ENCODE data around the gene SLC8A2. TPM values are rescaled to one million over a fixed set of nuclear protein-coding genes. Genes with fewer than 3 reads are reported as not detected.

The SLC8A2 gene
- polyA plus RNA-seq, 1 donor from 2014 or later = 14.1 TPM

DNA sequence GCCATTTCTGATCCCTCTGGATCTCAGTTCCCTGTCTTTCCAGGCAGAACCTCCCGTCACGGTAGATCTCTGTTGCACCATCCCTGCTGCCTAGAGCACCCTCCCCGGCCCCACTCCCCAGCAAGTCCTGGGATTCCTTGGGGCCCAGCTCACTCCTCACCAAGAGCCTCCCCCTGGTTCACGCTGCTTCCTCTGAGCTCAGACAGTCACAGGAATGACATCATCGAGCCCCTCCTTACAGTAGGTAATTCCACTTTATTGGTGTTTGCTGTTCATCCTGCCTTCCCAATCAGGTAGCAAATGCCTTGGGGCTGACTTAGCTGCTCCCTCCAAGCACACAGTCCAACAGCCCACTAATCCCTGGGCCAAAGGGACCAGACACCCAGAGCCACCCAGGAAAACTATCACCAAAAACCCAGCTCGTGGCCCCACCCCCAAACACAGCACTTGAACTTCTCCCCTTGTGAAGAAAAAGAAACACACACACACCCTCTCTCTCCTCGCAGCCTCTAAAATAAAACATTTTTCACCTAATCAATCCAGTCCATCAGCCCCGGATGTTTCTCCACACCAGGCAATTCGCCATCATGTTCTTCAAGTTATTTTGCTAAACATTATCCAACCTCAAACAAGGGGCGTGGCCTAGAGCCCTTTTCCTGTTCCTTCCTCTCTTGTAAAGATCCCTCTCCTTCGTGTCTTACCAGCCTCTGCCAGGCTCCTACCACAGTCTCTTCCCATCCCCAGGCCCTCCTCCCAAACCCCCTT lies 40.7 kb upstream of the SLC8A2 start:
- Histone ChIP-seq H3K27ac (ENCODE audit: low read length) (no peak overlapping the region), H3K36me3 (ENCODE audit: insufficient read depth, low read length) (no peaks in the 10 kb centered on the region), H3K9ac (ENCODE audit: low read length) (peak overlapping the region; percentile 90), H3K27me3 (ENCODE audit: insufficient read depth, low read depth, low read length) (no peaks in the 10 kb centered on the region), H3K4me3 (ENCODE audit: low read length) (peak overlapping the region; percentile 84), H3K4me2 (ENCODE audit: low read length) (no peak overlapping the region), H2AFZ (ENCODE audit: low read depth, low read length) (no peak overlapping the region), H3F3A (ENCODE audit: insufficient read depth, low read length, poor library complexity, severe bottlenecking) (no peaks in the 10 kb centered on the region), H3K9me2 (ENCODE audit: insufficient read depth, low read length) (no peaks in the 10 kb centered on the region), H3K9me3 (ENCODE audit: low read length) (no peaks in the 10 kb centered on the region), H3K79me2 (replicated peaks; ENCODE audit: insufficient read depth, low read length) (peaks cover 43% of the 10 kb centered on the region), H4K20me1 (ENCODE audit: insufficient read depth) (no peaks in the 10 kb centered on the region)
- no peak for TF ChIP-seq RAD21 (conservative IDR thresholded peaks at IDR 0.05)
- TF ChIP-seq, protein P1, sequence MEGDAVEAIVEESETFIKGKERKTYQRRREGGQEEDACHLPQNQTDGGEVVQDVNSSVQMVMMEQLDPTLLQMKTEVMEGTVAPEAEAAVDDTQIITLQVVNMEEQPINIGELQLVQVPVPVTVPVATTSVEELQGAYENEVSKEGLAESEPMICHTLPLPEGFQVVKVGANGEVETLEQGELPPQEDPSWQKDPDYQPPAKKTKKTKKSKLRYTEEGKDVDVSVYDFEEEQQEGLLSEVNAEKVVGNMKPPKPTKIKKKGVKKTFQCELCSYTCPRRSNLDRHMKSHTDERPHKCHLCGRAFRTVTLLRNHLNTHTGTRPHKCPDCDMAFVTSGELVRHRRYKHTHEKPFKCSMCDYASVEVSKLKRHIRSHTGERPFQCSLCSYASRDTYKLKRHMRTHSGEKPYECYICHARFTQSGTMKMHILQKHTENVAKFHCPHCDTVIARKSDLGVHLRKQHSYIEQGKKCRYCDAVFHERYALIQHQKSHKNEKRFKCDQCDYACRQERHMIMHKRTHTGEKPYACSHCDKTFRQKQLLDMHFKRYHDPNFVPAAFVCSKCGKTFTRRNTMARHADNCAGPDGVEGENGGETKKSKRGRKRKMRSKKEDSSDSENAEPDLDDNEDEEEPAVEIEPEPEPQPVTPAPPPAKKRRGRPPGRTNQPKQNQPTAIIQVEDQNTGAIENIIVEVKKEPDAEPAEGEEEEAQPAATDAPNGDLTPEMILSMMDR (IDR thresholded peaks at IDR 0.05; ENCODE audit: poor library complexity, severe bottlenecking) = no peak
- TF ChIP-seq MXI1 (conservative IDR thresholded peaks at IDR 0.05; ENCODE audit: poor library complexity, severe bottlenecking) = no peak
- no peak for TF ChIP-seq TAF1 (IDR thresholded peaks at IDR 0.05; ENCODE audit: low read depth)
- no peak for TF ChIP-seq POLR2AphosphoS5 (IDR thresholded peaks at IDR 0.05)

DNA sequence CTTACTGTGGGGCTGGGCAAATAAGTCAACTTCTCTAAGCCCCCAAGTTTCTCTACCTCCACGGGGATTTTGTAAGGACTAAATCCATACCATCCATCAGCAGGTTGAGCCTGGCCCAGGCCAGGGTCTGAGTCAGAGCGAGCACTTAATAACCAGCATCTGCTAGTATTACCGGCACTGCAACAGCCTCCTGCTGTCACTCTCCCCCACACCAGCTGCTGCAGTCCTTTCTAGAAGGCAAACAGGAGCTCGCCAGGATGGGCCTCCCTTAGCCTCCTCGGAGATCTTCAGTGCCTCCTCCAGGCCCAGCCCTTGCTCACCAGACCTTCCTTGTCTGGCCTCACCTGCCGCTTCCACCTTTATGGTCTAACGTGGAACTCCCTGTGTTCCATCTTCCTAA lies 40.0 kb upstream of the SLC8A2 start:
- H3K9ac ChIP-seq (ENCODE audit: low read length) = peak overlapping the region; percentile 9
- H3K4me2 ChIP-seq (ENCODE audit: low read length) = no peak overlapping the region
- H3K9me3 ChIP-seq (ENCODE audit: low read length) = no peaks in the 10 kb centered on the region
- no peak overlapping the region for H3K27ac ChIP-seq (ENCODE audit: low read length)
- no peak overlapping the region for H2AFZ ChIP-seq (ENCODE audit: low read depth, low read length)
- H3F3A ChIP-seq (ENCODE audit: insufficient read depth, low read length, poor library complexity, severe bottlenecking) = no peaks in the 10 kb centered on the region
- peaks cover 47% of the 10 kb centered on the region for H3K79me2 ChIP-seq (replicated peaks; ENCODE audit: insufficient read depth, low read length)
- no peaks in the 10 kb centered on the region for H3K36me3 ChIP-seq (ENCODE audit: insufficient read depth, low read length)
- no peak overlapping the region for H3K4me3 ChIP-seq (ENCODE audit: low read length)
- TF ChIP-seq EP300 (conservative IDR thresholded peaks at IDR 0.05; ENCODE audit: poor library complexity, severe bottlenecking) (no peak), TAF1 (IDR thresholded peaks at IDR 0.05; ENCODE audit: low read depth) (no peak), RAD21 (conservative IDR thresholded peaks at IDR 0.05) (no peak), MXI1 (conservative IDR thresholded peaks at IDR 0.05; ENCODE audit: poor library complexity, severe bottlenecking) (no peak), EZH2 (IDR thresholded peaks at IDR 0.05; ENCODE audit: borderline replicate concordance, insufficient read depth, low read length, poor library complexity, severe bottlenecking) (no peak), POLR2AphosphoS5 (IDR thresholded peaks at IDR 0.05) (no peak), SMC3 (conservative IDR thresholded peaks at IDR 0.05; ENCODE audit: poor library complexity) (no peak)
- TF ChIP-seq, protein P2, sequence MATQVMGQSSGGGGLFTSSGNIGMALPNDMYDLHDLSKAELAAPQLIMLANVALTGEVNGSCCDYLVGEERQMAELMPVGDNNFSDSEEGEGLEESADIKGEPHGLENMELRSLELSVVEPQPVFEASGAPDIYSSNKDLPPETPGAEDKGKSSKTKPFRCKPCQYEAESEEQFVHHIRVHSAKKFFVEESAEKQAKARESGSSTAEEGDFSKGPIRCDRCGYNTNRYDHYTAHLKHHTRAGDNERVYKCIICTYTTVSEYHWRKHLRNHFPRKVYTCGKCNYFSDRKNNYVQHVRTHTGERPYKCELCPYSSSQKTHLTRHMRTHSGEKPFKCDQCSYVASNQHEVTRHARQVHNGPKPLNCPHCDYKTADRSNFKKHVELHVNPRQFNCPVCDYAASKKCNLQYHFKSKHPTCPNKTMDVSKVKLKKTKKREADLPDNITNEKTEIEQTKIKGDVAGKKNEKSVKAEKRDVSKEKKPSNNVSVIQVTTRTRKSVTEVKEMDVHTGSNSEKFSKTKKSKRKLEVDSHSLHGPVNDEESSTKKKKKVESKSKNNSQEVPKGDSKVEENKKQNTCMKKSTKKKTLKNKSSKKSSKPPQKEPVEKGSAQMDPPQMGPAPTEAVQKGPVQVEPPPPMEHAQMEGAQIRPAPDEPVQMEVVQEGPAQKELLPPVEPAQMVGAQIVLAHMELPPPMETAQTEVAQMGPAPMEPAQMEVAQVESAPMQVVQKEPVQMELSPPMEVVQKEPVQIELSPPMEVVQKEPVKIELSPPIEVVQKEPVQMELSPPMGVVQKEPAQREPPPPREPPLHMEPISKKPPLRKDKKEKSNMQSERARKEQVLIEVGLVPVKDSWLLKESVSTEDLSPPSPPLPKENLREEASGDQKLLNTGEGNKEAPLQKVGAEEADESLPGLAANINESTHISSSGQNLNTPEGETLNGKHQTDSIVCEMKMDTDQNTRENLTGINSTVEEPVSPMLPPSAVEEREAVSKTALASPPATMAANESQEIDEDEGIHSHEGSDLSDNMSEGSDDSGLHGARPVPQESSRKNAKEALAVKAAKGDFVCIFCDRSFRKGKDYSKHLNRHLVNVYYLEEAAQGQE (IDR thresholded peaks at IDR 0.05; ENCODE audit: borderline replicate concordance) = no peak
- TF ChIP-seq, protein P1 (IDR thresholded peaks at IDR 0.05; ENCODE audit: poor library complexity, severe bottlenecking) = no peak
- no peaks in the 10 kb centered on the region for H3K27me3 ChIP-seq (ENCODE audit: insufficient read depth, low read depth, low read length)
- no peaks in the 10 kb centered on the region for H3K9me2 ChIP-seq (ENCODE audit: insufficient read depth, low read length)
- no peaks in the 10 kb centered on the region for H4K20me1 ChIP-seq (ENCODE audit: insufficient read depth)
